ENCODE measurements around the gene TRIM2.

GRCh38 chr4:153186046-153186728 is 18.1 kb upstream of the TRIM2 start:
- no peak for TF ChIP-seq CTCF (conservative IDR thresholded peaks at IDR 0.05 in 1 of 2, IDR thresholded peaks at IDR 0.05 in 1 of 2; ENCODE audit: low read depth in 1 of 2, low read length in 2 of 2)
- no peak for TF ChIP-seq EZH2 (IDR thresholded peaks at IDR 0.05; ENCODE audit: low read length, missing control alignments)
